ENCODE results near the gene CCR8. TPM values are rescaled to one million over a fixed set of nuclear protein-coding genes. Genes with fewer than 3 reads are reported as not detected.
A peak's percentile ranks its signal among the peaks of the same experiment; 100 is the strongest.
"Not testable (repeated sequence)": the region's sequence is repeated elsewhere in the genome, so short reads cannot be mapped to it uniquely, and the experiment has no call there.

CCR8 gene
- total RNA-seq, 1 donor from 2014 or later: 12.2 TPM

DNA sequence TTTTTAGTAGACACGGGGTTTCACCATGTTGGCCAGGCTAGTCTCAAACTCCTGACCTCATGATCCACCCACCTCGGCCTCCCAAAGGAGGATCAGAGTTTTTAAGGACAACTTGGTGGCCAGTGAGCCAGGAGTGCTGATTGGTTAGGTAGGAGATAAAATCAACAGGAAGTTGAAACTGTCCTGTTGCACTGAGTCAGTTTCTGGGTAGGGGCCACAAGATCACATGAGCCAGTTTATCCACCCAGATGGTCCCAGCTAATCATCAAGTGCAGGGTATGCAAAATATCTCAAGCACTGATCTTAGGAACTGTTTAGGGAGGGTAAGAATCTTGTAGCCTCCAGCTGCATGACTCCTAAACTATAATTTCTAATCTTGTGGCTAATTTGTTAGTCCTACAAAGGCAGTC, 7.9 kb upstream of the CCR8 start:
- H3K9me3 Mint-ChIP-seq: peaks cover 25% of the 10 kb centered on the region
- DNase-seq (ENCODE audit: low spot score); intact Hi-C loops (cut with micrococcal nuclease); H3K27me3 Mint-ChIP-seq (ENCODE audit: low read depth): not testable (repeated sequence)
- peak overlapping the region; percentile 58 for H3K27ac Mint-ChIP-seq
- H3K4me3 Mint-ChIP-seq (ENCODE audit: low read depth): peak overlapping the region; percentile 13
- peaks cover 15% of the 10 kb centered on the region for H3K36me3 Mint-ChIP-seq (ENCODE audit: low read depth)
- peaks cover 64% of the 10 kb centered on the region for H3K4me1 Mint-ChIP-seq (ENCODE audit: low read depth)

DNA sequence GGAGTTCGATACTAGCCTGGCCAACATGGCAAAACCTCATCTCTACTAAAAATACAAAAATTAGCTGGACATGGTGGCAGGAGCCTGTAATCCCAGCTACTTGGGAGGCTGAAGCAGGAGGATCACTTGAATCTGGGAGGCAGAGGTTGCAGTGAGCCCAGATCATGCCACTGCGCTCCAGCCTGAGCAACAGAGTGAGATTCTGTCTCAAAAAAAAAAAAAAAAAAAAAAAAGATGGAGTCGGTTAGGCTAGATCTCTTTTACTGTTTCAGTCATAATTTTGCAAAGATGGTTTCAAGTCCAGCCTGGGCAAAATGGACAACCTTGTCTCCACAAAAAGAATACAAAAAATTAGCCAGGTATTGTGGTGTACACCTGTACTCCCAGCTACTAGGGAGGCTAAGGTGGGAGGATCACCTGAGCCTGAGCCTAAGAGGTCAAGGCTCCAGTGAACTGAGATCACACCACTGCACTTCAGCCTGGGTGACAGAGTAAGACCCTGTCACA, 7.2 kb upstream of the CCR8 start:
- peaks cover 68% of the 10 kb centered on the region for H3K4me1 Mint-ChIP-seq (ENCODE audit: low read depth)
- peaks cover 23% of the 10 kb centered on the region for H3K9me3 Mint-ChIP-seq
- intact Hi-C loops (cut with micrococcal nuclease); H3K27me3 Mint-ChIP-seq (ENCODE audit: low read depth); DNase-seq (ENCODE audit: low spot score): not testable (repeated sequence)
- peaks cover 13% of the 10 kb centered on the region for H3K36me3 Mint-ChIP-seq (ENCODE audit: low read depth)
- peak overlapping the region; percentile 21 for H3K4me3 Mint-ChIP-seq (ENCODE audit: low read depth)
- peak overlapping the region; percentile 58 for H3K27ac Mint-ChIP-seq

DNA sequence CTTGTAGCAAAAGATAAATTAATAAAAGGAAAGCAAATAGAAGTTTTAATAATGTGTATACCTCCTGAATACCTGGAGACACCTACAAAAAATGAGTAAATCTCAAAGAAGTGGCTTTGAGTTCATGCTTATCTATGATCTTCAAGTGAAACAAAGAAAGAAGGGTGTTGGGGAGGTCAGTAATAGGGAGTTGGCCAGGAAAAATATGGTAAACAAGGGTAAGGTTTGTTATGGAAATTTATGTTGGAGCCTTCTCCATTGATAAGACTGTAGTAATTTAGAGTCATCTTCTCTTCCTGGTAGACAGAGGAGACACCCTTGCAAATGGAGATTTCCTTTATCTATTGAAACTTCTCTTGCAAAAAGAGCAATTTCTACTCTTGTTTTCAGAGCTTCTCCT, 6.6 kb upstream of the CCR8 start:
- intact Hi-C loops (cut with micrococcal nuclease): no loop called here
- peak overlapping the region; percentile 30 for H3K27ac Mint-ChIP-seq
- H3K27me3 Mint-ChIP-seq (ENCODE audit: low read depth): peaks cover 1% of the 10 kb centered on the region
- DNase-seq (ENCODE audit: low spot score): no peak
- H3K36me3 Mint-ChIP-seq (ENCODE audit: low read depth): peaks cover 10% of the 10 kb centered on the region
- peaks cover 19% of the 10 kb centered on the region for H3K9me3 Mint-ChIP-seq
- H3K4me3 Mint-ChIP-seq (ENCODE audit: low read depth): no peak overlapping the region
- H3K4me1 Mint-ChIP-seq (ENCODE audit: low read depth): peaks cover 69% of the 10 kb centered on the region

- H3K27me3 Mint-ChIP-seq (ENCODE audit: low read depth): peaks cover 1% of the 10 kb centered on the region
- peaks cover 72% of the 10 kb centered on the region for H3K4me1 Mint-ChIP-seq (ENCODE audit: low read depth)
- no peak overlapping the region for H3K4me3 Mint-ChIP-seq (ENCODE audit: low read depth)
- peaks cover 19% of the 10 kb centered on the region for H3K9me3 Mint-ChIP-seq
- peaks cover 10% of the 10 kb centered on the region for H3K36me3 Mint-ChIP-seq (ENCODE audit: low read depth)
- intact Hi-C loops (cut with micrococcal nuclease): no loop called here
- no peak for DNase-seq (ENCODE audit: low spot score)
- H3K27ac Mint-ChIP-seq: peak overlapping the region; percentile 31
Measured at GRCh38 chr3:39323494-39323893, 6.0 kb upstream of the CCR8 start.

- no peak for DNase-seq (ENCODE audit: low spot score)
- H3K4me1 Mint-ChIP-seq (ENCODE audit: low read depth): peaks cover 72% of the 10 kb centered on the region
- intact Hi-C loops (cut with micrococcal nuclease): loop anchor here (1.0 to 5.0 kb wide), 4 partner anchors 10 to 68 kb away; partner anchors contain the start of gene SLC25A38
- no peaks in the 10 kb centered on the region for H3K27me3 Mint-ChIP-seq (ENCODE audit: low read depth)
- peaks cover 6% of the 10 kb centered on the region for H3K36me3 Mint-ChIP-seq (ENCODE audit: low read depth)
- peaks cover 7% of the 10 kb centered on the region for H3K9me3 Mint-ChIP-seq
- H3K27ac Mint-ChIP-seq: no peak overlapping the region
- no peak overlapping the region for H3K4me3 Mint-ChIP-seq (ENCODE audit: low read depth)
Measured at GRCh38 chr3:39325236-39325635, 4.3 kb upstream of the CCR8 start.

- no peaks in the 10 kb centered on the region for H3K27me3 Mint-ChIP-seq (ENCODE audit: low read depth)
- no peak for DNase-seq (ENCODE audit: low spot score)
- no peaks in the 10 kb centered on the region for H3K9me3 Mint-ChIP-seq
- H3K36me3 Mint-ChIP-seq (ENCODE audit: low read depth): peaks cover under 1% of the 10 kb centered on the region
- peak overlapping the region; percentile 58 for H3K27ac Mint-ChIP-seq
- peak overlapping the region; percentile 19 for H3K4me3 Mint-ChIP-seq (ENCODE audit: low read depth)
- H3K4me1 Mint-ChIP-seq (ENCODE audit: low read depth): peaks cover 65% of the 10 kb centered on the region
- intact Hi-C loops (cut with micrococcal nuclease): loop anchor here (5.0 kb wide), 1 partner anchor 70 kb away; no protein-coding TSS in a partner anchor
Measured at GRCh38 chr3:39327053-39327745, 2.3 kb upstream of the CCR8 start.

GRCh38 chr3:39327746-39328349, 1.7 kb upstream of the CCR8 start:
- no peaks in the 10 kb centered on the region for H3K9me3 Mint-ChIP-seq
- peaks cover 7% of the 10 kb centered on the region for H3K36me3 Mint-ChIP-seq (ENCODE audit: low read depth)
- peak overlapping the region; percentile 58 for H3K27ac Mint-ChIP-seq
- DNase-seq (ENCODE audit: low spot score): no peak
- intact Hi-C loops (cut with micrococcal nuclease): loop anchor here (1.0 to 5.0 kb wide), 4 partner anchors 8 to 71 kb away; no protein-coding TSS in a partner anchor
- H3K4me1 Mint-ChIP-seq (ENCODE audit: low read depth): peaks cover 65% of the 10 kb centered on the region
- H3K4me3 Mint-ChIP-seq (ENCODE audit: low read depth): peak overlapping the region; percentile 35
- no peaks in the 10 kb centered on the region for H3K27me3 Mint-ChIP-seq (ENCODE audit: low read depth)

DNA sequence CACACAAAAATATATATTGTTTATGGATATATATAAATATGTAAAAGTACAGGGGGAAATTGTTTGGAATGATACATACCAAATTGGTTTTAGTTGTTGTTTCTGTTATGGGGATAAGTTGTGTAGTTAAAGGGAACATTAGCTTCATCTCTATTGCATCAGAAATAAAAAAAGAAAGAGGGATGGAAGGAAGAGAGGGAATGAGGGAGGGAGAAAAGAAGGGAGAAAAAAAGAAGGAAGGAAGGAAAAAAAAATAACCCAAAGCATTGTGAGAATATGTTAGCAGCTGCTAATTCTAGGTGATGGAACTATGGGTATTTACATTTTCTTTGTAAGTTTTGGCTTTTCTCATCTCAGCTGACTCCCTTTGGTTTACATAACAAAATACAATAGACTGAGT, 1.3 kb downstream of the CCR8 start:
- H3K9me3 Mint-ChIP-seq: no peaks in the 10 kb centered on the region
- intact Hi-C loops (cut with micrococcal nuclease): no loop called here
- H3K27me3 Mint-ChIP-seq (ENCODE audit: low read depth): no peaks in the 10 kb centered on the region
- H3K36me3 Mint-ChIP-seq (ENCODE audit: low read depth): peaks cover 32% of the 10 kb centered on the region
- peak overlapping the region; percentile 60 for H3K27ac Mint-ChIP-seq
- no peak for DNase-seq (ENCODE audit: low spot score)
- H3K4me3 Mint-ChIP-seq (ENCODE audit: low read depth): peak overlapping the region; percentile 66
- H3K4me1 Mint-ChIP-seq (ENCODE audit: low read depth): peaks cover 66% of the 10 kb centered on the region

GRCh38 chr3:39332525-39332924, 3.0 kb downstream of the CCR8 start:
- peak overlapping the region; percentile 6 for H3K4me3 Mint-ChIP-seq (ENCODE audit: low read depth)
- H3K36me3 Mint-ChIP-seq (ENCODE audit: low read depth): peaks cover 35% of the 10 kb centered on the region
- H3K4me1 Mint-ChIP-seq (ENCODE audit: low read depth): peaks cover 56% of the 10 kb centered on the region
- H3K27ac Mint-ChIP-seq: no peak overlapping the region
- H3K9me3 Mint-ChIP-seq: no peaks in the 10 kb centered on the region
- no peak for DNase-seq (ENCODE audit: low spot score)
- no peaks in the 10 kb centered on the region for H3K27me3 Mint-ChIP-seq (ENCODE audit: low read depth)
- intact Hi-C loops (cut with micrococcal nuclease): no loop called here

- no peaks in the 10 kb centered on the region for H3K27me3 Mint-ChIP-seq (ENCODE audit: low read depth)
- H3K9me3 Mint-ChIP-seq: no peaks in the 10 kb centered on the region
- DNase-seq (ENCODE audit: low spot score): no peak
- peaks cover 38% of the 10 kb centered on the region for H3K36me3 Mint-ChIP-seq (ENCODE audit: low read depth)
- peaks cover 45% of the 10 kb centered on the region for H3K4me1 Mint-ChIP-seq (ENCODE audit: low read depth)
- no peak overlapping the region for H3K27ac Mint-ChIP-seq
- intact Hi-C loops (cut with micrococcal nuclease): no loop called here
- no peak overlapping the region for H3K4me3 Mint-ChIP-seq (ENCODE audit: low read depth)
Measured at GRCh38 chr3:39333607-39334006, 4.1 kb downstream of the CCR8 start.

DNA sequence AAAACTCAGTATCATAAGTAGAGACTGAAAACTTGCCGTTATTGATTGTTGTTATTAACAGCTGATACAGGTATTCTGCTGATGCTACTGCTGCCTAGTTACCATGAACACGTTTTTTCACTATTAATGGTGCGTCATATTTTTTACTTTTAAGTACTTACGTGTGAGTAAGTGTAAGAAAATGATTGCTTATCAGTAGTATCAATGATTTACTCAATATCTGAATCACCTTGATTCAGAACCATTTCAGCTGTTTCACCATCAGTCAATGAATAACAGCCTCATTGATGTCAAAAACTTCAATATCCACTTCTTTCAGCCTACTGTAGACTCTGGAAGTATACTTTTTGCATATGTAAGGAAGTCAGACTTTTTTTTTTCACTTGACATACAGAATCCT, 4.7 kb downstream of the CCR8 start:
- no peaks in the 10 kb centered on the region for H3K9me3 Mint-ChIP-seq
- no peak for DNase-seq (ENCODE audit: low spot score)
- intact Hi-C loops (cut with micrococcal nuclease): no loop called here
- no peak overlapping the region for H3K27ac Mint-ChIP-seq
- peaks cover 45% of the 10 kb centered on the region for H3K4me1 Mint-ChIP-seq (ENCODE audit: low read depth)
- H3K27me3 Mint-ChIP-seq (ENCODE audit: low read depth): no peaks in the 10 kb centered on the region
- peaks cover 44% of the 10 kb centered on the region for H3K36me3 Mint-ChIP-seq (ENCODE audit: low read depth)
- H3K4me3 Mint-ChIP-seq (ENCODE audit: low read depth): no peak overlapping the region

- intact Hi-C loops (cut with micrococcal nuclease): no loop called here
- peaks cover 42% of the 10 kb centered on the region for H3K36me3 Mint-ChIP-seq (ENCODE audit: low read depth)
- no peak for DNase-seq (ENCODE audit: low spot score)
- no peaks in the 10 kb centered on the region for H3K27me3 Mint-ChIP-seq (ENCODE audit: low read depth)
- no peak overlapping the region for H3K4me3 Mint-ChIP-seq (ENCODE audit: low read depth)
- no peak overlapping the region for H3K27ac Mint-ChIP-seq
- H3K4me1 Mint-ChIP-seq (ENCODE audit: low read depth): peaks cover 24% of the 10 kb centered on the region
- H3K9me3 Mint-ChIP-seq: peaks cover 4% of the 10 kb centered on the region
Measured at GRCh38 chr3:39338201-39338600, 8.7 kb downstream of the CCR8 start.

DNA sequence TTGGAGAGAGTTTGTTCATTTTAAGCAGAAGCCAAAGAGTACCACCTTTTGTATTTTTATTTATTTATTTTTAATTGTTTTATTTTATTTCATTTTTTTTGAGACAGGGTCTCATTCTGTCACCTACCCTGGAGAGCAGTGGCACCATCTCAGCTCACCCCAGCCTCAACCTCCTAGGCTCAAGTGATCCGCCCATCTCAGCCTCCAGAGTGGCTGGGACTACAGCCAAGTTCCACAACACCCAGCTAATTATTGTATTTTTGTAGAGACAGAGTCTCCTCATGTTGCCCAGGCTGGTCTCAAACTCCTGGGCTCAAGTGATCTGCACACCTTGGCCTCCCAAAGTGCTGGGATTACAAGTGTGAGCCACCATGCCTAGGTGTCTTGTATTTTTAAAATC, 9.6 kb downstream of the CCR8 start:
- Mint-ChIP-seq H3K4me3 (ENCODE audit: low read depth) (no peak overlapping the region), H3K36me3 (ENCODE audit: low read depth) (peaks cover 36% of the 10 kb centered on the region), H3K27ac (no peak overlapping the region), H3K4me1 (ENCODE audit: low read depth) (peaks cover 25% of the 10 kb centered on the region), H3K27me3 (ENCODE audit: low read depth) (no peaks in the 10 kb centered on the region), H3K9me3 (peaks cover 4% of the 10 kb centered on the region)
- intact Hi-C loops (cut with micrococcal nuclease): no loop called here
- no peak for DNase-seq (ENCODE audit: low spot score)

Data from activated T-helper 2 cell treated with anti-CD3 and anti-CD28 coated beads, Interferon-gamma antibody, Interleukin-2, Interleukin-4, amounts not matched to agents 10 μg/mL and 5 μg/mL and 100 μg/mL, durations not matched to agents 14 hours and 24 hours and 36 hours (primary cell).